GM19324 (cell line): Measurements from ENCODE around the gene C1orf122.
"Not testable (repeated sequence)": the region's sequence is repeated elsewhere in the genome, so short reads cannot be mapped to it uniquely, and the experiment has no call there.

Source experiments
- ATAC-seq: cut with Tn5 transposase; IDR thresholded peaks from one replicate; pipeline ENCODE4 v1.9.1; 2021; ENCODE audit warnings: mild to moderate bottlenecking, moderate library complexity; ENCODE audit not compliant: unreplicated experiment, low FRiP score

The C1orf122 gene

DNA sequence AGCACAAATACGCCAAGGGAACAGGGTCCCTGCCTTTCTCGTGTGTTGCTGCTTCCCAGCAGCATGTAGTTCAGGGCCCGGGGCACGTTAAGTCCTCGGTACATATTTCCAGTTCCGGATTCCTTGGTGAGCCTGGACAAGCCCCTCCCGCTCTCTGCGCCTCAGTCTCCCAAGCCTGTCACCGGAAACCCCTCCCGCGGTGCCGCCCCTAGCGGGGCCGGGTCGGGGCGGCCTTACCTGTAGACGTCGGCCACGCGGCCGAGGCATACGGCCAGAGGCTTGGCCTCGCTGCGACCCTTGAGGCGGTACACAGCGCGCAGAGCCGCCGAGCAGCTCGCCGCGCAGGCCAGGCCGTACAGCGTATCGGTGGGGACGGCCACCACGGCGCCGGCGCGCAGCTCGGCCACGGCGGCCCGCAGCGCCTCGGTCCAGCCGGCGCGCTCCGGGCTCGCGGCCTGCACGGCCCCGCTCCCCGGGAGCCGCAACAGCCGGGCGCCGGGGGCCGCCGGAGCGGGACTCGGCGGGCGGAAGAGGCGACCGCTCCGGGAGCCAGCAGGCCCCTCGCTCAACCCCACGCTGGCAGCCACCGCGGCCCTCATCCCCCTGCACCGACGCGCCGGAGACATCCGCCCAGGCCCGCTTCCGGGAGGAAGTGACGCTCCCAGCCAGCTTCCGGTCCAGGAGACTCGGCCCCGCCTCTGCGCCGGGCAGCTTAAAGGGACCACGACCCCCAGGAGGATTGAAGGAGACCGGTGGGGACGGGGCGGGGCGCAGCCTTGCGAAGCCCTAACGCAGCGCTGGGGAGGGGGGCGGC lies at the start of gene C1orf122, which contains the start of gene YRDC:
Gene C1orf122 (plus strand): TSS at position 236 of the 814 bp plus-strand sequence. CDS start 615 bp downstream, outside the sequence.
Gene YRDC (minus strand): TSS at position 654 of the 814 bp plus-strand sequence. CDS start 28 bp downstream, at position 626.
- ATAC-seq = peak; percentile 92

DNA sequence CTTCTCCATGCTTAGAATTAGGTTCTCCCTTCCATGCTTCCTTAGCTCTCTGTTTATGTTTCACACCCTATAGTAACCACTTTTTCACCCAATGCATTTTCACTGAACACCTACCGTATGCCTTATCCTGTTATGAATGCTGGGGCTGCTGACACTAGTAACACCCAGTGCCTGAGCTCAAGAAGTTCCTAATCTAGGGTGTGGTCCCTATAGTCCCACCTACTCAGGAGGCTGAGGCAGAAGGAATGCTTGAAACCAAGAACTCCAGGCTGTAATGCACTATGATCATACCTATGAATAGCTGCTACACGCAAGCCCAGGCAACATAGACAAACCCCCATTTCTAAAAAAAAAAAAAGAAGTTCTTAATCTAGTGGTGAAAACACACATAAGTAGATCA lies 48.1 kb upstream of the C1orf122 start:
- ATAC-seq = no peak

DNA sequence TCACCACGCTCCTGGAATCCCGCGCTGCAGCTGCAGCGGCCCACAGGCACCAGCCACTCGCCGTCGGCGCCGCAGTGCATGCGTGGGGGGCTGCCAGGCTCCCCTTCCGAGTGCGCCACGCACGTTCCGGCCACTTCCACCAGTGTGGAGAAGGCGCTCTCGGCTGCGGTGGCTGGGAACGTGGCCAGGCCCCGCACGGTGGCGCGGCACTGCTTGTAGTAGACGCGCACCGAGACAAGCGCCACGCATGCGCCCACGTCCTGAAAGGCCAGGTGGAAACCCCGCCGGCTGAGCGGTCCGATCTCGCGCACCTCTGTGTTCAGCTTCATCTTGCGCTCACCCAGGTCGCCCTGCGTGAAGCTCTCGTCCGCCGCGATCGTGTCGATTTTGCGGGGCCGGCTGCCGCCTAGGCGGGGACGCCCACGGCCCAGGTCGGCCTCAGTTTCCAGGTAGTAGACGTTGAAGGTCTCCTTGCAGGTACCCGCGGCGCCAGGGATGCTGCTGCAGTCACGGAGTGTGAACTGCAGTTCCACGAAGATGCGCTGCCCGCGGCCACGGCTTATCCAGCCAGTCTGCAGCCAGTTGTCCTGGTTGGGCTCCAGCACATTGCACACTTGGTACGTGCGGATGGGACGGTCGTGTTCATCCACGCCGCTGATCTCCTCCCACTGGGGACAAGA lies 46.0 kb upstream of the C1orf122 start:
- no peak for ATAC-seq

DNA sequence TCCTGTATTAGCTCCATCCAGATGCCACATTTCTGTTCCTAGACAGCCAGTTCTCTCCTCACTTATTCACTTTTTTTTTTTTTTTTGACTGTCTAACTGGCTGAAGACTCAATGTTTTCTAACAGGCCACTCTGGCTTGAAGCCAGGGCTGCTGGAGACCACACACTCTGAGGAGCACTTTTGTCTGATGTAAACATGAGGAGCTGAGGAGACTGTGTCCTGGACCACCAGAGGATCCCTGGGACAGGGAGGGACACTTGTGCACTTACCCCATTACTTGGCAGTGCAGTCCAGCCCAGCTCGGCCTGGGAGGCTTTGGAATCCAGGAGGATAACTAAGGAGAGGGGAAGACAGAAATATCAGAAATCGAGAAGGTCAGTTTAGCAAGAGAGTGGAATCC lies 45.1 kb upstream of the C1orf122 start:
- no peak for ATAC-seq

DNA sequence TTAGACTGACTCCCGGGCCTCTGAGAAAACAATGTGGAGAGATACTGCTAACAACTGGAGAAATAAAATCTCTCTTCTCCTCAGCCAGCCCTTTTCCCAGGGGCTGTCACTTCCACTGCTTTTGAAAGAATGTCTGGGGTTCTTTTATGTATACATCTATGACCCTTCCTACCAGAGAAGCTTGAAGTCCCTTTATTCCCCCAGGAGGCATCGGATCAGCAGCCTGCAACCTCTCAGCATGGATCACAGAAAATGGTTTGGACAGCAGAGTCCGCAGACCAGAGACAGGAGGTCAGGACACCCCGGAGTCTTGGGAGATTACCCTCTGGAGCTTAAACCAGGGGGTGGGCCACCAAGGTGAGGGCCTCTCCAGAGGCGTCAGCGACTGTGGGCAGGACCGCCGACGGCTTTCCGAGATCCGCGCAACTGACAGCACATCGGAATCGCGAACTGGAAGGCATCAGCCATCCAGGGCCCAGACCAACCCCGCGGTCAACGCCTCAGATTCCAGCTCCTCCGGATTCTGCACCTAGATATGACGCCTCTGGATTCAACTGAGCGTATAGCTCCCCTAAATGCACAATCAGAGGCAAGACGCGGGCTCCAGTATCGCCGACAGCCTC lies 43.7 kb upstream of the C1orf122 start:
- no peak for ATAC-seq

DNA sequence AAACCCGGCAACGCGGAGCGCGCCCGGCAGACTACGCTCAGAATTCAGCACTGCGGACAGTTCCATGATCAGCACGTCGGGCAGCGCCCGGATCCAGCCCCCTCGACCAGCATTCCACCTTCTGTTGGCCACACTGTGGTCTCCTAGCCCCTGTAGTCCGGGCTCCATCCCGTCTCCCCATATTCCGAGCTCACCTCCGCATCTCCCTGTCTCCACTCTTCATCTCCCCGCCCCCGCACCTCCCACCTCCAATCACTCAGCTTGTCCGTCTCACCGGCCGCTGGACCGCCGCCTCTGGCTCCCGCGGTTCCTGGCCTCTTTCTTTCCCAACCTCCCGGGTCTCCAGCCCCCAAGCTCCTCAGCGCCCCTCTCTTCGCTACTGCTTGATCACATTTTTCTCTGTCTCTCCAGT lies 43.2 kb upstream of the C1orf122 start:
- no peak for ATAC-seq

DNA sequence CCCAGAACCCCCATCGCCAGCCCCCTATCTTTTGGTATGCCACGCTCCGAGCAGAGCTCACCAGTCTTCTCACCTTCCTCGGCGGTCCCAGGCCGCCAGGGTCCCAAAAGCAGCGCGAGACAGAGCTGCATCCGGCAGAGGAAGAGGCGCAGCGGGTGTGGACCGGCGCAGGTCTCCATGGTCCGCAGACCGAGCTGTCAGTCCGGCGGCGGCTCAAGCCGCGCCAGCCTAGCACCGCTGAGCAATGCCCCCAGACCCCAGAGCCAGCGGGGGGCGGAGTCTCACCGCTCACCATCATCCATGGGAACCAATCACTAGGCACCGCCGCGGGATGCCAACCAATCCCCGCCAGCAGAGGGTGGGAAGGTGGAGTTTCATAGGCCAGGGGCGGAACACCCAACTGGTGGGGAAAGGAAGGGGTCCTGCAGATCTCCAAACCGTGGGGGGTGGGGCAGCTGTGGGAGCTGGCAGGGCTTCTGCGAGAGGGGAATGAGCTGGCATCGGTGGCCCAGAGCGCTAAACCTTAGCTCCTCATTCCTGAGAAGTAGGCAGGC lies 42.6 kb upstream of the C1orf122 start, which contains the start of gene EPHA10:
Gene EPHA10 (minus strand): TSS at position 233 of the 554 bp plus-strand sequence. CDS start 54 bp downstream, at position 179.
- no peak for ATAC-seq

DNA sequence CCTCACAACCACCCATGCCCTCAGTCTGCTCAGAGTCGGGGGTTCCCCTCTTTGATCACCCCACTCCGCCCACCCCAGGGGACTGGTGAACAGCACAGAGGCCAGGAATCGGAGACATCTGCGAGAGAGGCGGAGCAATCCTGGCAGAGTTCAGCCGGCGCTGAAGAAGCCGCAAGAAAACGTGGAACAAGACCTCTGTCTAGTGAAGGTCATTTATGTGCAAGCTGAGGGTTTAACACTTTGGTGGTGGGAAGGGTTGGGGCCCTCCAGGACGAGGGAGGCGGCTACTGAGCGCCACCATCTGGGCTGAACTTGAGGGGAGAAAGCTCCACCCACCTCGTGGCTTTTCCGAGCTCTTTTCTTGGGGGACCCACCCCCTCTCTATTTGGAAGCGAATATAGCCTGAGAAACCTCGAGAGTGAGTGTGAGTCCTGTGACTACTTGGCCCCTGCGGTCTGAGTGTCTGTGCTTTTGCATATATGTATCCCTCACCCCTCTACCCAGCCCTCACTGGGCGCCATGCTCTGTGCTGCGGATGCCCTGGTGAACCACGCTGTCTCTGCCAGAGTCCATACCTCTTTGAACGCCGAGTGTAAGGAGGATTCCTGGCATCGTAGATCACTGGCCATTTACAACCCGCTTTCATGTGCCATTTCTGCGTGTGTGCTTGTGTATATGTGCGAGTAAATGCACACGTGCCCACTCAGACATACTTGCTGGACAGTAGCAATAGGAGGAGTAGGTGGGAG lies 41.5 kb upstream of the C1orf122 start:
- ATAC-seq = no peak

DNA sequence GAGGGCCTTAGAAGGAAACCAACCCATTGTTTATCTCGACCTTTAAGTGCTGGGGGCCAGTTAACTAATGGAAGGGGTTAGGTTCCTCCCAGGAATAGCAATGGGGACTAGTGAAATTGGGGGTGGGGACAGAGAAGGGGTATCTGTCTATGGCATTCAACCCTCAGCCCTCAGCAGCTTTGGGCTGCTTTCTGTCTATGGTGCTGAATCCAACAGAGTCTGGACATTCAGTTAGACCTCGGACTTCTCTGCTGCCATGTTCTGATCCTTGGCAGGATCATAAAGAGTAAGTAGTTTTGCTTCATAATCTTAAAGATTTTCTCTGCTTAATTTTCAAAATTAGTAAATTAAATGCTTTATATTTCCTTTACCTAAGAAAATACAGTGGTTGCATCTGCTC lies 40.1 kb upstream of the C1orf122 start:
- no peak for ATAC-seq

DNA sequence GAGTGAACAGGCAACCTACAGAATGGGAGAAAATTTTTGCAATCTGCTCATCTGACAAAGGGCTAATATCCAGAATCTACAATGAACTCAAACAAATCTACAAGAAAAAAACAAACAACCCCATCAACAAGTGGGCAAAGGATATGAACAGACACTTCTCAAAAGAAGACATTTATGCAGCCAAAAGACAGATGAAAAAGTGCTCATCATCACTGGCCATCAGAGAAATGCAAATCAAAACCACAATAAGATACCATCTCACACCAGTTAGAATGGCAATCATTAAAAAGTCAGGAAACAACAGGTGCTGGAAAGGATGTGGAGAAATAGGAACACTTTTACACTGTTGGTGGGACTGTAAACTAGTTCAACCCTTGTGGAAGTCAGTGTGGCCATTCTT lies 36.1 kb upstream of the C1orf122 start:
- not testable (repeated sequence) for ATAC-seq

DNA sequence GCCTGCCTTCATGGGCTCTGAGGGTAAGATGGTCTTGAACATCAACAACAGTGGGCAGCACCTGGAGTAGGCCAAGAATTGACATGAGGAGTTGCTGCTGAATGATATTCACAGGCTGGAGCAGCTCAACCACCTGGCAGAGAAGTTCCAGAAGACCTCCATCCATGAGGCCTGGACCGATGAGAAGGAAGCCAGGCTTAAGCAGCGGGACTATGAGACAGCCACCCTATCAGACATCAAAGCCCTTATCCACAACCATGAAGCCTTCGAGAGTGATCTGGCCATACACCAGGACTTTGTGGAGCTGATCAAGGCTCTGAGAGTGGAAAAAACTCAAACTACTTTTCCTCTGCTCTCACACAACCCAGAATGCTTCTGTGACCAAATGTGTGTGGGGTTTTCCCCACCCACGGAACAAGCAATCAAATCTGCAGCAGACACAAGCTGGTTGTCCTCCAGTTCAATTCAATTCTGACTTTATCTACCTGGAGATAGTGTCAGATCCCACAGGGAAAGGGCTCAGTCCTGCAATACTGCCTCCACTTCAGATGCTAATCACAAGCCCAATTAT lies 30.6 kb upstream of the C1orf122 start:
- no peak for ATAC-seq

DNA sequence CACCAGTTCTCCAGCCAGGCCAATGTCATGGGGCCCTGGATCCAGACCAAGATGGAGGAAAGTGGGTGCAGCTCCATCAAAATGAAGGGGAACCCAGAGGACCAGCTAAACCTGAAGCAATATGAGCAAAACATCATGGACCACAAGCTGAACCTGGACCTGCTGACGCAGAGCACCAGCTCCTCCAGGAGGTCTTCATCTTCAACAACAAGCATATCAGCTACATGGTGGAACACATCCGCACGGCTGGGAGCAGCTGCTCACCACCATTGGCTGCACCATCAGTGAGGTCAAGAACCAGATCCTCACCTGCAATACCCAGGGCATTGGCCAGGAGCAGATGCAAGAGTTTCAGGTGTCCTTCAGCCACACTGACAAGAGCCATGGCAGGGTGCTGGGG lies 28.9 kb upstream of the C1orf122 start:
- no peak for ATAC-seq

DNA sequence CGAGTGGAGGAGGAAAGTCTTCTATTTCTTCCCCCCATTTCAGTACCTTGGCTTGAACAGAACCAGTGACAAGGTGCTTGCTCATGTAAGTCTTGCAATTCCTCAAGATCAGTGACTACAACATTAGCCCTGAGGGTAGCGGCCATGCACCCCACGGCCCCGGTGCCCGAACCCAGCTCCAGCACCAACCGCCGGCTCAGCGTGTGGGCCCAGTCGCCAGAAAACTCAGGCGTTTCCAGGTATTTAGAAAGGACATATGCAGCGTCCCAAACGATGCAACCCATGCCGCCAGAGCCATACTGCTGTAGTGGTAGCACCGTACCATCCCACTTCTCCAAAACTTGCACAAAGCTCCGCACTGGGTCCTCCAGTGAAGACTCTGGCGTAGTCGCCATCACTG lies 25.1 kb upstream of the C1orf122 start:
- ATAC-seq = no peak

DNA sequence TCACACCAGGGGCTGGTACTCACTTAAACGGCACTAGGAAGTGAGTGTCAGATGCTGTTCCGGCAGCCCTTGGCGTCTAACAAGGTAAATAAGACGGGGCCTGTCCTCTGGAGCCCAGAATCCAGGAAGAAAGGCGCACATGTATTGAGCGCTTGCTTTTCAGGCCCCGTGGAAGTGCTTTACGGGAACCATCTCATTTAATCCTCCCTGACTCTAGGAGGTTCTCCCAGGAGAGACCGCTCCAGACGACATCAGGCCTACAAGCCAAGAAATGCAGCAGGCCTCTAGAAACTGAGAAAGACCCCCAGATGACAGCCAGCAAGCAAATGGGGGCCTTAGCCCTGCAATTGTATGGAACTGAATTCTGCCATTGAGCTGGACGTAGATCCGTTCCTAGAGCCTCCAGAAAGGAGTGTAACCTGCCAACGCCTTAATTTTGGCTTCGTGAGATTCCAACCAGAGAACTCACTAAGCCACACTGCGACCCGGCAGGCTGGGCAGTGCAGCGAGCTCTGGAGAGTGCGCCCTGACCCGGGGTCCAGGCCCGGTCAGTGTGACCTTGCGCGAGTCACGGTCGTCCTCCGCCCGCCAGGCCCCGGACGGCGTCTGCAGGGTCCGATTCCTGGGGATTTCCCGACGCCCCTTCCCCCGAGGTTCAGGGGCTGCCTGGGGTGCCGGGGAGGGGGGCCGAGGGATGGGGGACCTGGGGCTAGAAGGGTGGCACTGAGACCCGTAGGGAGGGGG lies 14.5 kb upstream of the C1orf122 start:
- no peak for ATAC-seq

DNA sequence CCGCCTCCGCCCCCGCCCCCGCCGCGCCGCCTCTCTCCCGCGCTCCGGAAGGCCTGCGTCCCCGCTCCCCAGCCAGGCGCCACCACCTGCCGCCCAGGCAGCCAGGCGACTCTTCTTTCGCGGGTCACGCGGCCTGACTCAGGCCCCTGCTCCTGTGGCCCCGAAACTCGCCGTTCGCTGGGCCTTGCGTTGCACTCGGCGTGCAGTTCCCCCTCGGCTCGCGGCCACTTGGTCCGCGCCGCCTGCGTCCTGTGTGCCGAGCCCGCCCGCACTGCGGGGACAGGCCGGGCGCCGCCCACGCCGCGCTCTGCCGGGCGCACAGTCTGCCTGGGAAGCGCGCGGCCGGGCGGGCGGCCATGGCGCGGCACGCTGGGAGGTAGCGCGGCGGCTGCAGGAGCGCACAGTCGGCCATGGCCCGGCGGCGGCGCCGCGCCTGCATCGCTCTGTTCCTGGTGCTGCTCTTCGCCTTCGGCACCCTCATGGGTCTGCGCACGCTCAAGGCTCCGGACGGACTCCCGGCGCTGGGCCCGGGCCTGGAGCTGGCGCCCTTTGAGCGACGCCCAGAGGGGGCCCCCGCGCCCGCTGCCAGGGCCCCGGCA lies 13.7 kb upstream of the C1orf122 start, which contains the start of gene MANEAL:
Gene MANEAL (plus strand): TSS at position 75 of the 599 bp plus-strand sequence. CDS start 336 bp downstream, at position 411.
- ATAC-seq = peak; percentile 53

DNA sequence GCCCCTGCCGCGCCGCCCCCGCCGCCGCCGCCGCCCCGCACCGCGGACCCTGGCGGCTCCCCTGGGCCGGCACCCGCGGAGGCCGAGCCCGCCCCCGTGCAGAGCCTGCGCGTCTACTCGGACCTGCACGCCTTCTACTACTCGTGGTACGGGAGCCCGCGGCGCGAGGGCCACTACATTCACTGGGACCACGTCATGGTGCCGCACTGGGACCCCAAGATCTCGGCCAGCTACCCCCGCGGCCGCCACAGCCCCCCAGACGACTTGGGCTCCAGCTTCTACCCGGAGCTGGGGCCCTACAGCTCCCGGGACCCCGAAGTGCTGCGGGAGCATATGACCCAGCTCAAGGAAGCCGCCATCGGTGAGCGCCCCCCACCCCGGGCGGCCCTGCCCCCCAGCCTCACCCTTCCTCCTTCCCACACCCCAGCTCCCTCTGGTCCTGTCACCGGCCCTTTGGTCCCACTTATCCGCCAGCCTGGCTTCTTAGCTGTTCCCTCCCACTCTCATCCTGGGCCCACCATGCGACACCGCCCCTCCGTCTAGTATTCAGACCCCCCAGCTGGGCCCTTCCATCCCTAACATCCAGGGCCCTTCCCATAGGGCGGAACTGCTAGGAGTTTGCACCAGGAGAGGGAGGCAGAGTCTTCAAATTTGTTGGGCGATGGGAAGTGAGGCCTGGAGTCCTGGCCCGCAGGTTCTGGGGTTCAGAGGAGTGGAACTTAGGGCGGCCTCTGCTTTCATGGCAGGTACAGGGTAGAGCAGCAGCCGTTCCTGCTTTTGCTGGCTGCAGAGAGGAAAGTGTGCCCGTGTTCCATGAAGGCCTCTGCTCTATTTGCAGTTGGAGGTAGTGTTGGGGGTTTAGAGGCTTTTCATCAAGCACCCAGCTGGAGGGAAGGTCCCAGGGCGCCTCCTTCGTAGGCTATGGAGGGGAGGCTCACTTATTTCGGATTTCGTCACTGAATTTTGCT lies 12.9 kb upstream of the C1orf122 start:
- no peak for ATAC-seq

DNA sequence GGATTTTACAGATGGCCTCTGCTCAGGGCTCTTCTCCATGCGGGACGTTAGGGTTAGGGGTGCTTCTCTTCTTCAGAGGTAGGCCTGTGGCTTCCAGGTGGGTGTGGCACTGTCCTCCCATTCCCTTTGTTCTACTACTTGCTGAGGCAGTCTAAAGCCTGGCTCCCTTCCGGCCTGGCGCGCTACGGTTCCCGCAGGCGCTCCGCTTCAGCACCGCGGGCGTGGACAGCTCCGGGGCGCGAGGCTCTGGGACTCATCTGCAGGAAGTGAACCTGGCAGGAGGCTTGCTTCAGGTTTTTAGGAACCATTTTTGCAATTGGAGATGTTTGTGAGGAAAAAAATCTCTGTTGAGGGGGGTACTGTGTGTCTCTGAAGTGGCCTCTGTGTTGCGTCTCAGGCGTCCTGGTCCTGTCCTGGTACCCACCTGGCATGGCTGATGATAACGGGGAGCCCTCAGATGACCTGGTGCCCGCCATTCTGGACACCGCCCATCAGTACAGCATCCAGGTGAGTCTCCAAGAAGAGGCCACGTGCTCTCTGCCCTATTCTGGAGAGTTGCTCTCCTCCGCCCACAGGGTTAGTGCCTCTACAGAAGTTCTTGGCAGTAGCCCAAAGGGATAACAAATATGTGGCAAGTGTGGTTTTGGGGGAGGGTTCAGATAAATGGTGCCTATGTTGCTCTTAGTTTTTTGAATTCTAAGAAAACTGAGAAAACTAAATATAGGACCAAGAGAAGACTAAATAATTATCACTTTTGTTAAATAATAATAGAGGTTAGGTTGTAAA lies 12.1 kb upstream of the C1orf122 start:
- ATAC-seq = no peak
